ENCODE results near the gene TTC23L.

The TTC23L gene

GRCh38 chr5:34833976-34834793 lies 4.8 kb upstream of the TTC23L start:
- no peak for DNase-seq

GRCh38 chr5:34834794-34835089 lies 4.2 kb upstream of the TTC23L start:
- no peak for DNase-seq

GRCh38 chr5:34835664-34836063 lies 3.3 kb upstream of the TTC23L start:
- no peak for DNase-seq

DNA sequence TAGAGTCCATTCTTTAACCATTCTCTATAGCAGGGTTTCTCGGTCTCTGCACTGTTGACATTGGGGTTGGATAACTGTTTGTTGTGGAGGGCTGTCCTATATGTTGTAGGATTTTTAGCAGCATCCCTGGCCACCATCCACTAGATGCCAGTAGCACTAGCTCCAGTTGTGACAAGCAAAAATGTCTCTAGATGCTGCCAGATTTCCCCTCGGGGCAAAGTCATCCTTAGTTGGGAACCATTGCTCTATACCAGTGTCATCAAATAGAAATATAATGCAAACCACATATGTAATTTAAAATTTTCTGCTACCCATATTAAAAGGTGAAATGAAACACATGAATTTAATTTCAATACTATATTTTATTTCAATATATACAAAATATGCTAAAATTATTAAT lies 2.9 kb downstream of the TTC23L start:
- no peak for DNase-seq

DNA sequence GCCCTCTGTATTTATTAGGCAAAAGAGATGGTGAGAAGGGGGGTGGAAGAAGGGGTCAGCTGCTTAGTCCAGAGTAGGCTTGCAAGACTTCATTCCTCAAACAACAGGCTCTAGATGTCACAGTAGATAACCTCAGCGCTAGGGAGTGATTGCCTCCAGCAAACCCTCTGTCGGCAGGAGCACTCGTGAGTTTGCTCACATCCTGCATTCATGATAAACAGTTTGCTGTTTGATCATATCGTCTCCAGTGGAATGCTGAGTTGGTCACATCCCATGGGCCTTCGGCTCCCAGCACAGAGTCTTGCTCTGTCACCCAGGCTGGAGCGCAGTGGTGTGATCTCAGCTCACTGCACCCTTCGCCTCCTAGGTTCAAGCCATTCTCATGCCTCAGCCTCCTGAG lies 3.6 kb downstream of the TTC23L start:
- DNase-seq, result no peak

GRCh38 chr5:34843497-34843896 lies 4.5 kb downstream of the TTC23L start:
- no peak for DNase-seq

- no peak for DNase-seq
These were observed 5.1 kb downstream of the TTC23L start for GRCh38 chr5:34844106-34844505.

DNA sequence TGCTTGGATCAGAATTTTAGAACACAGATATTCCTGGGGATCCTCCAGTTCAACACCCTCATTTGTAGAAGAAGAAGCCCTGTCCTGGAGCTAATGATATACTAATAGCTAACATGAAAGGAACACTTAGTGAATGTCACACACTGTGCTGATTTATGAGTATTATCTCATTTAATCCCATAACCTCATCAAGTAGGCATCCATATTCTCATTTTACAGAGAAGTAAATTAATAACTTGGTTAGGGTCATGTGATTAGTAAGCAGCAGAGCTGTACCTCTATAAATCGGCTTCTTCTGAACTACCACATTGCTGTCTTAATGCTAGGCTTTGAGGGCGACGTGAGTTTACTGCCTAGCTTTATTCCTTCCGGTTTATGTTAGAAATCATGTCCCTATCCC lies 6.0 kb downstream of the TTC23L start:
- no peak for DNase-seq

DNA sequence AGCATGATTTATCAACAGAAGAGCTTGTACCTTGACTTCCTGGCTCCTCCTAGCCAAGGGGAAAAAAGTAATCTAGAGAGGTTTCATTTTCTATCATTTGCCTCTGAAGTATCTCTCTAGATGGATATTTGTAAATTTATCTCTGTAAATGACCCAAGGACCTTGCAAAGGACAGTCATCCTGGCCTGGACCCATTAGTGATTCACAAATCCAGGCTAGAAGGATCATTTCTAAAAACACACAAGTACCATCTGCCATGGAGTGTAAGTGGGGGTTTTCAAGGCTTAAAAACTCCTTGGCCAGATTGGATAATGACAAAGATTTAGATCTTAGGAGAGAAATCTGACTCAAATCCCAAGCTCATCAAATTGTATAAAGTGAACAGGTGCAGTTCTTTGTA lies 8.1 kb downstream of the TTC23L start:
- no peak for DNase-seq

DNA sequence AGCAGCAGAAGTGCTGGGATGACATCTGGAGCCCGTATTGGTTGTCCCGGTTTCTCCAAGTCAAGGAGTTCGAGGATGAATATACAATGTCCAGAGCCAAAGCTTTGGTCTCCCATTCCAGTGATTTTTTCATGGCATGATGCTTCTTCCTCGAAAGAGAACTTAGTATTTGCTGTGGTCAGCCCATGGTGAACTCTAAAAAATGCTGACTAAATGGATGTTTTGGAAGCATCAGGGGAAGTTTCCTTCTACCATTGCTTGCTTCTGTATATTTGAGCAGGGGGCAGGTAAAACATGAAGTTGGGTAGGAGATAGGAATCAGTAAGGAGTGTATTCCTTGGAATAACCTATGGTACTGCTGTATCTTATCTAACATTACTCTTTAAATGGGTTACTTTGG lies 8.6 kb downstream of the TTC23L start:
- DNase-seq, result no peak

GRCh38 chr5:34848230-34848629 lies 9.3 kb downstream of the TTC23L start:
- no peak for DNase-seq

GRCh38 chr5:34849253-34849652 lies 10.3 kb downstream of the TTC23L start:
- DNase-seq, result no peak

- no peak for DNase-seq
These were observed 15.7 kb downstream of the TTC23L start for GRCh38 chr5:34854459-34855174.

DNA sequence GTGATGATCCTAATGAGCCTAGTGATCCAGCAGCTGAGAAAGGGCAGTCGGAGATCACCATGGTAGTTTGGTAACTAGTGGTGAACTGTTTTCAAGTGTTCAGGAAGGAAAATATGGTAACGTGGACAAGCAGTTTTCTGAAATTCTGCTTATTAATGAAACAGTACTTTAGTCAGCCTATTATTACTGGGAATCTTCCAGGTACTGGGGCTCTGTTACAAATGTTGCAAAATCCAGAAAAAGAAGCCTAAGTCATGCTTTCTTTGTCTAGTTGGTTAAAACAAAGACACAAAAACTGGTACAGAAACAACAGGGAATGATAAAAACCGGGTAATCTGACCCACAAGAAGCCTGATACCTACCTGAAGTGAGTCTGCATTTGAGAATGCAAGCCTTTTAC lies 18.2 kb downstream of the TTC23L start:
- no peak for DNase-seq

- no peak for DNase-seq
These were observed 18.9 kb downstream of the TTC23L start for GRCh38 chr5:34857894-34858293.

- DNase-seq, result no peak
These were observed 19.8 kb downstream of the TTC23L start for GRCh38 chr5:34858790-34859189.

DNA sequence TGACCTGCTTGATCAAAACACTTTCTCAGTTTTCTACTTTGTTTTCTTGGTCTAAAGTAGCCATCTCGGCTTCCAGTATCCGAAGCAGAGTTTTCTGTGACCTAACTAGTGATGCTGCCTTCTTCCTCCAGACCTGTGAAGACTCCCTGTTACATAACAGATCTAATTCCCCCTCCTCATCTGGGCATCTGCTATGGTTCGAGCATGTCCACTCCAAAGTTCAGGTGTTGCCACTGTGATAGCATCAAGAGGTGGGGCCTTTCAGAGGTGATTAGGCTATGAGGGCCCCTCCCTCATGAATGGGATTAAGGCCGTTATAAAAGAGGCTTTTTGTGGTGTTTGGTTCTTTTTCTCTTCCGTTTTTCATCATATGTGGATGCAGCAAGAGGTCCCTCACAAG lies 20.3 kb downstream of the TTC23L start:
- DNase-seq, result no peak

DNA sequence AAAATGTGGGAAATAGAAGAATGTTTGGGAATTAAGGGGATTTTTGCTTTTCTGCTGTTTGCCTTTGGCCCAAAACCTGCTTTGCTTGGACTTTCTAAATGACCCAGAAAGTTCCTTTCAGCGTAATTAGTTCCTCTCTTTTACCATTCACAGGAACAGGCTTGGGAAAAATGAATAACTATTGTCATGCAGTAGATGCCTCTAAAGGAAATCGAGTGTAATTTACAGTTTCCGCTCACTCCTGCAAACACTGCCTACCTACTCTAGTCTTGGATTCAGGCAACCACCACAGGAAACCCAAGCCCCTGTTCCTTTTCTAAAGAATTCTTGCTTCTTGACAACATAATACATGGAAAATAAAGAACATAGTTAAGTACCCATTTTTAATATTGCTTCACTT lies 25.0 kb downstream of the TTC23L start:
- DNase-seq, result no peak

- DNase-seq, result no peak
These were observed 26.1 kb downstream of the TTC23L start for GRCh38 chr5:34865091-34865490.

GRCh38 chr5:34866989-34867471 lies 28.1 kb downstream of the TTC23L start:
- DNase-seq, result no peak

- no peak for DNase-seq
These were observed 28.7 kb downstream of the TTC23L start for GRCh38 chr5:34867660-34868059.

DNA sequence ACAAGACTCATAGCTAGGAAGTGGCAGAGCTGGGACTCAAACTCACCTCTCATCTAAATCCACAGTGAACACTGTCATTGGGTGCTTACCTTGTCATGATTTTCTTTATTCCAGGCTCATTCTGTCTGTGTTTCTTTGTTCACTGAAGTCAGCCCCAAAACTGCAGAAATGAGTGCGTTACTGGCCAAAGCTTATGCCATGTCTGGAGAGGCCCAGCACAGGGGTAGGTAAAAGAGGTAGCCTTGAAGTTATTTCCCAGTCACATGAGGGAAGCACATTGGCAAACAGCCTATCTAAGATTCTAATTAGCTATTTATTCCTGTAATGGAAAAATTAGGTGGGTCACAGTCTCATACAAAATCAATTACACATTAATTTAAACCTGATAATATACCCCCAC lies 29.8 kb downstream of the TTC23L start:
- no peak for DNase-seq

- DNase-seq, result no peak
These were observed 30.3 kb downstream of the TTC23L start for GRCh38 chr5:34869256-34869655.

DNA sequence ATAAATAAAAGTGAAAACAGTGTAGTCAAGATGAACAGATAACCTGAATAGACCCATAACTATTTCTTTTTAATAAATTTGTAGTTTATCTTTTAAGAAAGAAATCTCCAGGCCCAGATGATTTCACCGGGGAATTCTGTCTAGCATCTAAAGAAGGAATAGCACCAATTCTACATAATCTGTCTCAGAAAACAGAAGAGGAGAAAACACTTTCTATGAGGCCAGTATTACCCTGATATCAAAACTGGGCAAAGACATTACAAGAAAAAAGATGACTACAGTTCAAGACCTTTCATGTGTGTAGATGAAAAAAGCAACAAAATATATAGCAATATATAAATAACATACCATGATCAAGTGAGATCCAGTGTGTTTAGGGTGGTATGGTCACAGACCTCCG lies 31.4 kb downstream of the TTC23L start:
- no peak for DNase-seq

DNA sequence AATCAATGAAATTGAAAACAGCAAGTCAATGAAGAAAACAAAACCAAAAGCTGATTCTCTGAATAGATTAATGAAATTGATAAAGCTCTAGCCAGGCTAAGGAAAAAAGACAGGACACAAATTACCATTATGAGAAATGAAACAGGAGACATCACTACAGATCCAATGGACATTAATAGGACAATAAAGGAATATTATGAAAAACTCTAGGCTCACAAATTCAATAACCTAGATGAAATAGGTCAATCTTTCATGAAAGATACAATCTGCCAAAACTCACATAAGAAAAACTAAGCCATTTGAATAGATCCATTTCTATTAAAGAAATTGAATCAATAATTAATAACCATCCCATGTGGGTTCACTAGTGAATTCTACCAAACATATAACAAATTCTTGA lies 37.3 kb downstream of the TTC23L start:
- no peak for DNase-seq

All from CD4-positive, alpha-beta T cell treated with Interferon alpha-2 for 1 hour (primary cell).